Measurements from ENCODE around the gene MCU.
"Not testable (repeated sequence)": the region's sequence is repeated elsewhere in the genome, so short reads cannot be mapped to it uniquely, and the experiment has no call there.

MCU gene

GRCh38 chr10:72756674-72757385 is 64.9 kb downstream of the MCU start:
- DNase-seq (ENCODE audit: low read depth, low spot score), result no peak
- H3K27ac ChIP-seq, result no peak overlapping the region

GRCh38 chr10:72757732-72758131 is 65.8 kb downstream of the MCU start:
- H3K27ac ChIP-seq, result no peak overlapping the region

GRCh38 chr10:72758930-72759329 is 67.0 kb downstream of the MCU start:
- DNase-seq (ENCODE audit: low read depth, low spot score); H3K27ac ChIP-seq: not testable (repeated sequence)

More at GRCh38 chr10:72757732-72758131, 65.8 kb downstream of the MCU start:
- DNase-seq (ENCODE audit: low read depth, low spot score), result no peak

GRCh38 chr10:72759584-72759983 is 67.6 kb downstream of the MCU start:
- DNase-seq (ENCODE audit: low read depth, low spot score), result no peak
- no peak overlapping the region for H3K27ac ChIP-seq

- H3K27ac ChIP-seq, result no peak overlapping the region
- DNase-seq (ENCODE audit: low read depth, low spot score), result no peak
Measured at GRCh38 chr10:72761498-72761897, 69.6 kb downstream of the MCU start.

- DNase-seq (ENCODE audit: low read depth, low spot score), result no peak
- H3K27ac ChIP-seq, result no peak overlapping the region
Measured at GRCh38 chr10:72762042-72762441, 70.1 kb downstream of the MCU start.

- H3K27ac ChIP-seq, result no peak overlapping the region
- DNase-seq (ENCODE audit: low read depth, low spot score), result no peak
Measured at GRCh38 chr10:72763201-72763600, 71.3 kb downstream of the MCU start.

GRCh38 chr10:72764151-72764550 is 72.2 kb downstream of the MCU start:
- peak overlapping the region; percentile 1 for H3K27ac ChIP-seq
- no peak for DNase-seq (ENCODE audit: low read depth, low spot score)

GRCh38 chr10:72765051-72765745 is 73.3 kb downstream of the MCU start:
- H3K27ac ChIP-seq, result no peak overlapping the region
- DNase-seq (ENCODE audit: low read depth, low spot score), result no peak

- DNase-seq (ENCODE audit: low read depth, low spot score); H3K27ac ChIP-seq: not testable (repeated sequence)
Measured at GRCh38 chr10:72771195-72771594, 79.3 kb downstream of the MCU start.

- no peak for DNase-seq (ENCODE audit: low read depth, low spot score)
- H3K27ac ChIP-seq, result no peak overlapping the region
Measured at GRCh38 chr10:72772031-72772430, 80.1 kb downstream of the MCU start.

GRCh38 chr10:72779874-72780273 is 87.9 kb downstream of the MCU start:
- no peak overlapping the region for H3K27ac ChIP-seq
- no peak for DNase-seq (ENCODE audit: low read depth, low spot score)

GRCh38 chr10:72782649-72783330 is 90.8 kb downstream of the MCU start:
- H3K27ac ChIP-seq, result peak overlapping the region; percentile 10

GRCh38 chr10:72783410-72783833 is 91.5 kb downstream of the MCU start:
- no peak for DNase-seq (ENCODE audit: low read depth, low spot score)

More at GRCh38 chr10:72782649-72783330, 90.8 kb downstream of the MCU start:
- DNase-seq (ENCODE audit: low read depth, low spot score), result no peak

GRCh38 chr10:72784551-72785351 is 92.8 kb downstream of the MCU start:
- peak overlapping the region; percentile 6 for H3K27ac ChIP-seq
- peak; percentile 36 for DNase-seq (ENCODE audit: low read depth, low spot score)

More at GRCh38 chr10:72783410-72783833, 91.5 kb downstream of the MCU start:
- H3K27ac ChIP-seq, result peak overlapping the region; percentile 10

GRCh38 chr10:72785409-72785808 is 93.5 kb downstream of the MCU start:
- no peak for DNase-seq (ENCODE audit: low read depth, low spot score)
- no peak overlapping the region for H3K27ac ChIP-seq

- no peak overlapping the region for H3K27ac ChIP-seq
- DNase-seq (ENCODE audit: low read depth, low spot score), result no peak
Measured at GRCh38 chr10:72790216-72790990, 98.5 kb downstream of the MCU start.

- DNase-seq (ENCODE audit: low read depth, low spot score), result no peak
- no peak overlapping the region for H3K27ac ChIP-seq
Measured at GRCh38 chr10:72792288-72792687, 100.3 kb downstream of the MCU start.

- no peak overlapping the region for H3K27ac ChIP-seq
- no peak for DNase-seq (ENCODE audit: low read depth, low spot score)
Measured at GRCh38 chr10:72793752-72794151, 101.8 kb downstream of the MCU start.

Data from epithelial cell of prostate (primary cell).